Cardiac muscle cell (in vitro differentiated cells and primary cell): ENCODE data around the gene PHLPP1. TPM values are rescaled to one million over a fixed set of nuclear protein-coding genes. Genes with fewer than 3 reads are reported as not detected.

Experiments used
- DNase-seq, 2 donors: peaks; one replicate each; pipeline versions ENCODE4 v3.0.0 to v3.0.0-alpha.2; 2010 to 2017; ENCODE audit warnings: low read depth in 1 of 2, low spot score in 1 of 2
- H3K27ac ChIP-seq: fragments of 200-600 bp; sonication (generic); 2 replicates; pipeline ENCODE4 v1.5.1; 2016
- H3K27me3 ChIP-seq: fragments of 200-600 bp; sonication (generic); 2 replicates; pipeline ENCODE4 v1.6.0; 2016; ENCODE audit warnings: control low read depth
- H3K36me3 ChIP-seq: fragments of 200-600 bp; sonication (generic); 2 replicates; pipeline ENCODE4 v1.5.1; 2016; ENCODE audit warnings: control low read depth
- H3K4me1 ChIP-seq: fragments of 200-600 bp; sonication (generic); 2 replicates; pipeline ENCODE4 v1.8.1; 2017; ENCODE audit warnings: low read depth, mild to moderate bottlenecking, mixed run types
- H3K4me3 ChIP-seq: fragments of 200-600 bp; sonication (generic); 2 replicates; pipeline ENCODE4 v1.5.1; 2016; ENCODE audit warnings: mild to moderate bottlenecking
- H3K9me3 ChIP-seq: fragments of 200-600 bp; sonication (generic); 2 replicates; pipeline ENCODE4 v1.5.1; 2017; ENCODE audit warnings: low read depth, mild to moderate bottlenecking, control low read depth
- CTCF ChIP-seq: IDR thresholded peaks from 2 replicates; pipeline ENCODE4 v1.5.1; 2012; ENCODE audit warnings: low read depth, mild to moderate bottlenecking, low read length
- polyA plus RNA-seq: library from polyadenylated mRNA; unstranded; fragments of >200 nt; fragmentation: Nextera tagmentation; extraction: Ambion mirVana; gene quantifications from 2 replicates; pipeline ENCODE4 v1.2.1, GENCODE V29; 2016
- total RNA-seq: library from RNA; depleted of rRNA; stranded (reverse); fragments of >200 nt; gene quantifications from 2 replicates; pipeline ENCODE4 v1.2.3, GENCODE V29; 2016

PHLPP1 gene
- total and polyA plus RNA-seq, 2 experiments from 2014 or later, result 6.3 to 25.8 TPM

- Histone ChIP-seq H3K4me3 (no peak overlapping the region), H3K9me3 (no peaks in the 10 kb centered on the region), H3K36me3 (no peaks in the 10 kb centered on the region), H3K27ac (no peak overlapping the region), H3K27me3 (no peaks in the 10 kb centered on the region), H3K4me1 (no peaks in the 10 kb centered on the region)
- DNase-seq, result no peak
- no peak for TF ChIP-seq CTCF
Measured at GRCh38 chr18:62998443-62998842, 283.1 kb downstream of the PHLPP1 start.

- H3K27ac ChIP-seq, result no peak overlapping the region
- no peaks in the 10 kb centered on the region for H3K9me3 ChIP-seq
- no peaks in the 10 kb centered on the region for H3K36me3 ChIP-seq
- peak in 1 of 2 donors; percentile 87 for DNase-seq
- TF ChIP-seq CTCF, result no peak
- H3K27me3 ChIP-seq, result no peaks in the 10 kb centered on the region
- no peak overlapping the region for H3K4me3 ChIP-seq
- no peaks in the 10 kb centered on the region for H3K4me1 ChIP-seq
Measured at GRCh38 chr18:62999392-62999791, 284.1 kb downstream of the PHLPP1 start.

GRCh38 chr18:62999921-63000320 is 284.6 kb downstream of the PHLPP1 start:
- no peak for TF ChIP-seq CTCF
- Histone ChIP-seq H3K4me1 (no peaks in the 10 kb centered on the region), H3K4me3 (no peak overlapping the region), H3K9me3 (no peaks in the 10 kb centered on the region), H3K27me3 (no peaks in the 10 kb centered on the region), H3K36me3 (no peaks in the 10 kb centered on the region), H3K27ac (no peak overlapping the region)
- no peak for DNase-seq

- H3K9me3 ChIP-seq, result no peaks in the 10 kb centered on the region
- no peak for TF ChIP-seq CTCF
- DNase-seq, result no peak
- H3K27me3 ChIP-seq, result no peaks in the 10 kb centered on the region
- no peak overlapping the region for H3K27ac ChIP-seq
- H3K4me1 ChIP-seq, result no peaks in the 10 kb centered on the region
- no peaks in the 10 kb centered on the region for H3K36me3 ChIP-seq
- H3K4me3 ChIP-seq, result no peak overlapping the region
Measured at GRCh38 chr18:63000839-63001238, 285.5 kb downstream of the PHLPP1 start.

- no peaks in the 10 kb centered on the region for H3K9me3 ChIP-seq
- H3K27me3 ChIP-seq, result no peaks in the 10 kb centered on the region
- TF ChIP-seq CTCF, result no peak
- no peak for DNase-seq
- no peaks in the 10 kb centered on the region for H3K4me1 ChIP-seq
- H3K4me3 ChIP-seq, result no peak overlapping the region
- H3K27ac ChIP-seq, result no peak overlapping the region
- H3K36me3 ChIP-seq, result no peaks in the 10 kb centered on the region
Measured at GRCh38 chr18:63001861-63002260, 286.5 kb downstream of the PHLPP1 start.

- TF ChIP-seq CTCF, result no peak
- no peaks in the 10 kb centered on the region for H3K4me1 ChIP-seq
- H3K27ac ChIP-seq, result no peak overlapping the region
- H3K27me3 ChIP-seq, result no peaks in the 10 kb centered on the region
- no peaks in the 10 kb centered on the region for H3K9me3 ChIP-seq
- no peaks in the 10 kb centered on the region for H3K36me3 ChIP-seq
- no peak overlapping the region for H3K4me3 ChIP-seq
- DNase-seq, result no peak
Measured at GRCh38 chr18:63002305-63002704, 287.0 kb downstream of the PHLPP1 start.
